K562 (cell line): ENCODE measurements around the gene KCNJ15. TPM values are rescaled to one million over a fixed set of nuclear protein-coding genes. Genes with fewer than 3 reads are reported as not detected.

Experiments
- ATAC-seq: fragments of 200-7000 bp; cut with Tn5 transposase; 3 replicates; pipeline ENCODE4 v1.9.1; 2020; ENCODE audit warnings: moderate library complexity
- BruUV-seq: library from RNA; stranded (reverse); fragments of 400-500 nt; replicated peaks from 2 replicates; lab custom pipeline; 2021; lab: Mats Ljungman, UMichigan
- CTCF ChIA-PET: fragments of 300-600 bp; formaldehyde crosslinking; extraction: SDS; loops from one replicate; lab custom pipeline; 2021; ENCODE audit warnings: low intra/inter-chr PET ratio; lab: Yijun Ruan, JAX
- POLR2A ChIA-PET: fragments of 300-600, 350-650 bp; sonication (Branson Sonifier 250); formaldehyde crosslinking; extraction: SDS; loops from one replicate; lab custom pipeline; 2021; ENCODE audit warnings: antibody characterized with exemption, inconsistent platforms; lab: Yijun Ruan, JAX
- DNase-seq, 4 experiments: peaks; one replicate each; pipeline versions ENCODE4 v3.0.0 to v3.0.0-alpha.2; 2011 to 2018; ENCODE audit warnings: low spot score in 3 of 4, mixed read lengths in 3 of 4; ENCODE audit errors: extremely low read depth in 1 of 4
- FAIRE-seq: peaks from 2 replicates; lab custom pipeline; 2011; peaks lifted over from hg19 to GRCh38; lab: Jason Lieb, UNC
- H2AFZ ChIP-seq: 2 replicates; pipeline ENCODE4 v1.6.0; 2011; ENCODE audit warnings: low read depth, low read length, control low read depth, inconsistent platforms
- H3K27ac ChIP-seq: fragments of 200-600 bp; 3 replicates; pipeline ENCODE4 v1.8.0; 2011; ENCODE audit warnings: low read depth, mild to moderate bottlenecking, control low read depth, inconsistent platforms, low read length, moderate library complexity, mixed read lengths; ENCODE audit errors: extremely low read depth
- H3K27me3 ChIP-seq, 2 experiments: fragments of 300-600 bp in 1 of 2; 2 replicates in 1 of 2; 3 replicates in 1 of 2; pipeline versions ENCODE4 v1.6.0 to v1.8.0; 2011; ENCODE audit warnings: inconsistent platforms in 2 of 2, low read length in 2 of 2, mild to moderate bottlenecking in 1 of 2, mixed read lengths in 1 of 2, moderate library complexity in 1 of 2; ENCODE audit not compliant: control insufficient read depth in 2 of 2, insufficient read depth in 2 of 2
- H3K36me3 ChIP-seq: fragments of 300-600 bp; 3 replicates; pipeline ENCODE4 v1.8.0; 2011; ENCODE audit warnings: mild to moderate bottlenecking, low read length, inconsistent platforms; ENCODE audit not compliant: control insufficient read depth, insufficient read depth
- H3K4me1 ChIP-seq, 2 experiments: fragments of 200-600 bp in 1 of 2; replicated peaks in 1 of 2; 2 replicates in 1 of 2; 3 replicates in 1 of 2; pipeline versions ENCODE4 v1.5.1 to v1.8.0; 2011; ENCODE audit warnings: inconsistent platforms in 2 of 2, low read length in 2 of 2, mild to moderate bottlenecking in 1 of 2, mixed read lengths in 1 of 2, moderate library complexity in 1 of 2; ENCODE audit not compliant: control insufficient read depth in 2 of 2, insufficient read depth in 2 of 2
- H3K4me2 ChIP-seq: 2 replicates; pipeline ENCODE4 v1.6.1; 2011; ENCODE audit warnings: low read length, control low read depth, inconsistent platforms, mixed read lengths; ENCODE audit not compliant: insufficient read depth
- H3K4me3 ChIP-seq: fragments of 200-600 bp; sonication (generic), shearing (Covaris generic); 2 replicates; pipeline ENCODE4 v1.5.1; 2016; ENCODE audit warnings: control low read depth, inconsistent platforms
- H3K79me2 ChIP-seq: fragments of 200-600 bp; 3 replicates; pipeline ENCODE4 v1.8.0; 2011; ENCODE audit warnings: low read length, inconsistent platforms; ENCODE audit not compliant: control insufficient read depth, insufficient read depth
- H3K9ac ChIP-seq, 2 experiments: 2 replicates each; pipeline versions ENCODE4 v1.6.0 to v1.6.1; 2011; ENCODE audit warnings: low read depth in 2 of 2, low read length in 2 of 2, control low read depth in 1 of 2, inconsistent platforms in 1 of 2, mild to moderate bottlenecking in 1 of 2, mixed read lengths in 1 of 2; ENCODE audit not compliant: insufficient read depth in 1 of 2
- H3K9me1 ChIP-seq: one replicate; pipeline ENCODE4 v1.6.0; 2011; ENCODE audit warnings: inconsistent platforms, mild to moderate bottlenecking, low read length, moderate library complexity; ENCODE audit not compliant: control insufficient read depth, insufficient read depth
- H3K9me3 ChIP-seq: replicated peaks from 2 replicates; pipeline ENCODE4 v1.5.1; 2011; ENCODE audit warnings: low read depth, low read length, inconsistent platforms; ENCODE audit not compliant: control insufficient read depth, insufficient read depth
- H4K20me1 ChIP-seq: replicated peaks from 2 replicates; pipeline ENCODE4 v1.6.1; 2011; ENCODE audit warnings: low read length, inconsistent platforms, mixed read lengths; ENCODE audit not compliant: control insufficient read depth, insufficient read depth
- ATF1 ChIP-seq, 2 experiments: fragments of 450-650 bp in 1 of 2; IDR thresholded peaks; 2 replicates each; pipeline ENCODE4 v1.6.1; 2016; ENCODE audit warnings: missing compliant biosample characterization in 1 of 2, missing genetic modification characterization in 1 of 2
- C11orf30 ChIP-seq: fragments of 450-650 bp; IDR thresholded peaks from 2 replicates; pipeline ENCODE4 v1.6.1; 2016; ENCODE audit warnings: low read depth, mild to moderate bottlenecking
- ETS1 ChIP-seq: conservative IDR thresholded peaks from 2 replicates; pipeline ENCODE4 v1.6.1; 2011; ENCODE audit warnings: low read depth, mild to moderate bottlenecking, low read length; ENCODE audit not compliant: control insufficient read depth
- FOS ChIP-seq: IDR thresholded peaks from 3 replicates; pipeline ENCODE4 v1.6.1; 2011; ENCODE audit not compliant: insufficient read length; ENCODE audit errors: extremely low read depth
- FOXA3 ChIP-seq, 2 experiments: fragments of 450-650 bp in 1 of 2; sonication (generic) in 1 of 2; formaldehyde crosslinking; IDR thresholded peaks in 1 of 2; conservative IDR thresholded peaks in 1 of 2; 2 replicates each; pipeline versions ENCODE4 v1.4.0 to v1.8.0; 2020 to 2022; ENCODE audit warnings: mild to moderate bottlenecking in 2 of 2, missing genetic modification reagents in 1 of 2
- FOXK1 ChIP-seq: sonication (generic); formaldehyde crosslinking; IDR thresholded peaks from 2 replicates; pipeline ENCODE4 v1.8.0; 2022; ENCODE audit warnings: missing genetic modification reagents, mild to moderate bottlenecking, borderline replicate concordance
- MTA2 ChIP-seq: fragments of 450-650 bp; IDR thresholded peaks from 2 replicates; pipeline ENCODE4 v1.6.1; 2016; ENCODE audit warnings: low read depth
- POLR3A ChIP-seq: IDR thresholded peaks from 2 replicates; pipeline ENCODE4 v1.6.1; 2011; ENCODE audit warnings: borderline replicate concordance, mild to moderate bottlenecking, moderate library complexity; ENCODE audit not compliant: insufficient read length, insufficient read depth; ENCODE audit errors: extremely low read depth
- RUNX1 ChIP-seq: sonication (generic); IDR thresholded peaks from 2 replicates; pipeline ENCODE4 v1.6.1; 2016; ENCODE audit warnings: antibody characterized with exemption, low read depth
- SNIP1 ChIP-seq: fragments of 450-650 bp; IDR thresholded peaks from 2 replicates; pipeline ENCODE4 v1.7.1; 2017; ENCODE audit warnings: low read depth, mild to moderate bottlenecking
- TRIM28 ChIP-seq: fragments of 450-650 bp; IDR thresholded peaks from 2 replicates; pipeline ENCODE4 v1.6.1; 2017
- ZBTB49 ChIP-seq: sonication (generic); formaldehyde crosslinking; IDR thresholded peaks from 2 replicates; pipeline ENCODE4 v1.8.0; 2022; ENCODE audit warnings: missing genetic modification reagents, mild to moderate bottlenecking, borderline replicate concordance
- ZNF766 ChIP-seq: fragments of 200-800 bp; sonication (Bioruptor generic); conservative IDR thresholded peaks from 2 replicates; pipeline ENCODE4 v1.6.1; 2016; ENCODE audit warnings: missing genetic modification characterization, missing compliant biosample characterization
- WGBS: fragments of 100-300 bp; shearing (Covaris generic); methylation state at CpG from one replicate; pipeline ENCODE4 v1.1.6; 2016; ENCODE audit warnings: low coverage, mixed read lengths; ENCODE audit not compliant: insufficient coverage; ENCODE audit errors: missing lambda C conversion rate; 5-methylcytosine and 5-hydroxymethylcytosine counted together
- in situ Hi-C: fragments of 300-500 bp; cut with MboI; formaldehyde crosslinking; loops from 4 replicates; pipeline ENCODE4 v1.15.0; 2018; ENCODE audit warnings: inconsistent platforms, mixed read lengths
- intact Hi-C: fragments of 100-400 bp; cut with micrococcal nuclease; formaldehyde crosslinking; loops from 2 replicates; pipeline ENCODE4 v1.14.2; 2022
- polyA plus RNA-seq, 8 experiments: library from polyadenylated mRNA; depleted of rRNA in 4 of 8; stranded (reverse) in 5 of 8; unstranded in 3 of 8; fragments of >200 nt; fragmentation: Nextera tagmentation in 2 of 8; fragmentation: Illumina TruSeq in 1 of 8; extraction: Ambion mirVana in 2 of 8; extraction: Trizol in 1 of 8; gene quantifications; 2 replicates each; pipeline versions ENCODE4 v1.2.1 to v1.2.3, GENCODE V29; 2011 to 2014; ENCODE audit warnings: inconsistent platforms in 1 of 8, missing spikeins in 1 of 8
- total RNA-seq, 7 experiments: library from RNA; depleted of rRNA in 6 of 7; stranded (reverse); fragments of >200 nt in 6 of 7; fragmentation: Illumina TruSeq in 2 of 7; extraction: Trizol in 2 of 7; gene quantifications; 2 replicates each; pipeline versions ENCODE4 v1.2.1 to v1.2.3, GENCODE V29; 2011 to 2021; ENCODE audit warnings: low replicate concordance in 1 of 7

Gene KCNJ15
- total and polyA plus RNA-seq, 9 of the 15 experiments (the other 6 are each of a cell fraction or from before 2014, with no cell fraction given) = 0.20 to 3.0 (median 0.72) TPM; not detected in 1

- ChIA-PET POLR2A (no interaction called here), CTCF (interaction anchor here (0.8 to 1.9 kb wide), 7 partner anchors 9 to 680 kb away, joined by 3 to 8 read pairs (median 6); no protein-coding TSS in a partner anchor)
- ATAC-seq (no peak), FAIRE-seq (no peak), DNase-seq (no peak)
- no peak overlapping the region for H3K4me3 ChIP-seq
- peaks cover 0 to 8% of the 10 kb centered on the region in 2 experiments; a peak in 2 of 5 replicates for H3K4me1 ChIP-seq
- in situ Hi-C loops (no loop called here), intact Hi-C loops (loop anchor here (10.0 kb wide), 2 partner anchors 441 to 681 kb away; partner anchors contain the start of gene KCNJ6)
- no peaks in the 10 kb centered on the region for H4K20me1 ChIP-seq
- no peaks in the 10 kb centered on the region for H3K36me3 ChIP-seq
- no peaks in the 10 kb centered on the region for H3K9me3 ChIP-seq
- no peak overlapping the region for H2AFZ ChIP-seq
- H3K9ac ChIP-seq = no peak overlapping the region
- no peaks in the 10 kb centered on the region for H3K79me2 ChIP-seq
- BruUV-seq = no TSS peak
- H3K4me2 ChIP-seq = no peak overlapping the region
- H3K9me1 ChIP-seq = no peaks in the 10 kb centered on the region
- WGBS = 21% methylated on average over 4 of the region's 4 CpGs
- peaks cover 5 to 19% of the 10 kb centered on the region in 2 experiments; a peak in 4 of 5 replicates for H3K27me3 ChIP-seq
- H3K27ac ChIP-seq = no peak overlapping the region
- TF ChIP-seq ZBTB49 (CRISPR knock-in tag) = no peak
- TF ChIP-seq RUNX1 = no peak
- TF ChIP-seq POLR3A = no peak
- no peak for TF ChIP-seq TRIM28
- TF ChIP-seq FOXK1 = no peak
- no peak for TF ChIP-seq ATF1 (CRISPR knock-in tag; IDR thresholded peaks at IDR 0.05)
- TF ChIP-seq ATF1 (tag; IDR thresholded peaks at IDR 0.05) = no peak
- no peak for TF ChIP-seq MTA2
- no peak for TF ChIP-seq ZNF766 (CRISPR knock-in tag)
- TF ChIP-seq C11orf30 = no peak
- TF ChIP-seq FOXA3 (CRISPR knock-in tag; conservative IDR thresholded peaks at IDR 0.05 in 1 of 2, IDR thresholded peaks at IDR 0.05 in 1 of 2) = no peak
- TF ChIP-seq FOS = no peak
- TF ChIP-seq SNIP1 = no peak
- TF ChIP-seq ETS1 = no peak
These were observed 98.6 kb downstream of the KCNJ15 start for GRCh38 chr21:38355353-38355752.
